ENCODE measurements around the gene LRP1B.

The LRP1B gene

DNA sequence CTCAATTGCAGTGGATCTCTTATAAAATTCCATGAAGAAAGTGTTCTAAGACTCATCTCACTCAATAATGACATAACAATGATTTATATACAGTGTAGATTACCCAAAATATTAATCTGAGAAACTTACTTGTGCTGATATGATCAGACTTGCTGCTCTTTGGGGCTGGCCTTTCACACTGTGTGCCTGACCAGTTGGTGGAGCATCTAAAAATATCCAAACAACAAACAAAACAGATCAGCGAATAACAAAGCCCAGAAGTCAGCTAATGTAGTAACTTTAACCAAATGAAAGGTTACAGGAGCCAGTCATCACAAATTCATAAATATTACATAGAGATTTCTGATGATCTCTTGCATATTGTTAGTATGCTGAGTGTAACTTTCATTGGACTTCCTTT, 1883.9 kb downstream of the LRP1B start:
- no peak for DNase-seq (ENCODE audit: low spot score)

DNA sequence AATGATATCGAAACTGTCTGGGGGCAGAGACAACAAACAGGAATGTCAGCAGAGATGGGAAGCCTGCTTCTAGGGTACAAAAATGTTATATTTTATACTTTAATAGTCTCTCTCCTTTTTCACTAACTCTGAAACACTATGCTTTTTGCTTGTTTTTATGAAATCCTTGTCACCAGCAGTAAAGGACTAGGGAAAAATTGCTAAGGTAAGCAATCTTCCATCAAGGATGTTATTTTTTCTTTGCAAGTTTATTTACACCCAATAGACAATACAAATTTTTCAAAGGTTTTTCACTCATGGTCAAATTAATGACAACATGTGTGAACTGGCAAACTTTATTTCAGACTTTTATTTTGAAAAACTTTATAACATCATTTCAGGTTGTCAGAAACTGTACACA, 1884.8 kb downstream of the LRP1B start:
- no peak for DNase-seq (ENCODE audit: low spot score)

DNA sequence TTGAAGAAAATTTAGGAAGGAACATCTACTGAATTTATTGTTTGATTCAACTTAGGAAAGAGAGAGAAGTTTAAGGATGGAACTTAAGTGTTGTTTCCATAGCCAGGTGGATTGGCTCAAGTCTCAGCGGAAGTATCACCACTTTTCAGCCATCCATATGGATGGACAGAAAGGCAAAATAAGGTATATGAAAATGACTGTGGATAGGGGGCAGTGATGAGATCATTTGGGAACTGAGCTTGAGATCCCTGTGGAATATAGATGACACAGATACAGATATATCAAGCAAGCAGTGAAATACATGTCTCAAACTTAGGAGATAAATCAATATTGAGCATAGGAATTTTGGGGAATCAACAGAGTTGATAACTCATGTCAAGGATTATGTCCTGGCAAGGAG, 1887.9 kb downstream of the LRP1B start:
- no peak for DNase-seq (ENCODE audit: low spot score)

DNA sequence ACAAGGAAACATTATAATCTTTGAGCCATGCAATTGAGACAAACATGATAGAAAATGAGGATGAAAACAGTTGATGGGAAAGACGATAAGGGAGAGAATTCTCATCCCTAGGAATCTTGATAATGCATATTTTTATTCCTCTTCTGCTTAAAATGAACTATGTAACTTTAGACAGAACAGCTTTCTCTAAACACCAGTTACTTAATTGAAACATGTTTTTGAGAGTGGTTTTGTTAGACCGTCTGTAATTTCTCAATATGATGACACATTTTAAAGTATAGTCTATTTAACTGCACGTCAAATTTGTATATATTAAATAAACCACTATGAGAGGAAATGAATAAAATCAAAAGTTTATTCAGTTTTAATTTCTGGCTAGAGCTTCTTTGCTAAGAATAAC, 1896.7 kb downstream of the LRP1B start:
- DNase-seq (ENCODE audit: low spot score): no peak

DNA sequence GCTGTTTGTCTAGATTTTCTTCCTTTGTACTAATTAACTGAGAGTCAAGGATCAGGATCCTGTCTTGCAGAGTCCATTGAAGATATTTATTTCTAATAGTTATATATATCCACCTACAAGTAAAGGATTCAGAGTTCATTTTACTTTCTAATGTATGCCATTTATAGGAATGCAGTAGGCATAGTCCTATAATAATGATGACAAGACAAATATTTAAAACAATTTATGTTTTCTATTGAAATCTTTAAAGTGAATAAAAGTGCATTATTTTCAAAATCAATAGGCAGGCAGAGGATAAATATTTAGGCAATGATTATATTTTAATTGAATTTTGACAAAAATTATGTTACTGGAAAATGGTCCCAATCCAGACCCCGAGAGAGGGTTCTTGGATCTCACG, 1919.9 kb downstream of the LRP1B start:
- DNase-seq (ENCODE audit: low spot score): no peak

DNA sequence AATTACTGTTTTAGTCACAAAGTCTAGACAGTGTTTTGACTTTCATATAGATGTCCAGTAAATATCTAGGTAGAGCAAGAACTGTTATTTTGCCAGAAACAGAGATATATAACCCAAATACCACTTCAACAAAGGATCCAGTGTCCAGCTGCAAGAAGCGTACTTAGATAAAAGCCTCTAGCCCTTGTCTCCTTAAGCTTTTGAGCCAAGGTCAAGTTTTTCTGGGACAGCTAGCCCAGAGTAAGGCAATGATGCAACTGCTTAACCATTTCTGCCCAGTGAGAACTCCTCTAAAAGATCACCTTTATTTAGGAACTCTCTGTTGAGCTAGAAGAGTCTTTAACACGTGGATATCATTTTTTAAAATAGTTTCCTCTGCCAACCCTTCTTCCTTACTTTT, 1925.7 kb downstream of the LRP1B start:
- no peak for DNase-seq (ENCODE audit: low spot score)

DNA sequence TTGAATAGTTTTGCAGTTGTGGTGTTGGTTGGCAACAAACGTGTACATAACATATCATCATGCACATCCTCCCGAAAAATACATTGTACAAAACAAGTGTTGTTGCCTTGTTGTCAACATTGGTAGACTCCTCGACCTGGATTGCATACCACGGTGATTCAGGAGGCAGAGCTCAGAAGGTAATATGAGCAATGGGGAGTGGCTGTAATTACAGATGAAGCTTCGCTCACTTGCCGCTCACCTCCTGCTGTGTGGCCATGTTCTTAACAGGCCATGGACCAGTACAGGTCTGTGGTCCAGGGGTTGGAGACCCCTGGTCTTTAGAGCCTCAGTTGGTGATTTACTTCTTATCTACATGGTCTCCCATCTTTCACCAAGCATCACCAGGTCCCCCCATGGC, 1927.5 kb downstream of the LRP1B start:
- DNase-seq (ENCODE audit: low spot score): no peak

DNA sequence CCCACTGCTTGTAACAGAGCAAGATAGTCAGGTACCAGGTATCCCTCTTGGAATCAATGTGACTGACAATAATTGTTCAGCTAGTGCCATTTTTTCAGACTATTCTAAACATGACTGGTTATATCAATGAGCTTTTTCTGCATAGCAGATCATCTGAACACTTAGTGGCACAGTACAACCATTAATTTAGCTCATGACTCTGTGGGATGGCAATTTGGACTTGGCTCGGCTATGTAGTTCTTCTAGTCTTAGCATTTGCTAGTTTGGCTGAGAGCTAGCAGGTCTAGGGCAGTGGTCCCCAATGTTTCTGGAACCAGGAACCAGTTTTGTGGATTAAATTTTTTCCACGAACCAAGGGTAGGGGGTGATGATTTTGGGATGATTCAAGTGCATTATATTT, 1929.2 kb downstream of the LRP1B start:
- no peak for DNase-seq (ENCODE audit: low spot score)

DNA sequence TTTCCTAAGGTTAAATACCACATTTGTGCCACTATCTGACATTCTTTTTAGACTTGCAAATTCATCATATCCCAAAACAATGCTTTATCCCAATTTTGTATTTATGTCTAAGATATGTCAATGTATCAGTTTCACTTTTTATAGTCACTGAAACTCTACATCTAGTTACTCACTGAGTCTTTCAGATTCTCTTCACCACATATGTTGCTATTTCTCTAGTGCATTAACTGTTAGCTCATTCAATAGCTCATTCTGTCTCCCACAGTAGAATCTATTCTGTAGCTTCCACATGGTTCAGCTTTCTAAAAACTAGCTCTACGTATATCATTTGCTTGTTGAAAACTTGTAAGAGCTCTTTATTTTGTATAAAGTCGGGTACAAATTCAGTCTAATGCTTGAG, 1930.1 kb downstream of the LRP1B start:
- DNase-seq (ENCODE audit: low spot score): no peak

DNA sequence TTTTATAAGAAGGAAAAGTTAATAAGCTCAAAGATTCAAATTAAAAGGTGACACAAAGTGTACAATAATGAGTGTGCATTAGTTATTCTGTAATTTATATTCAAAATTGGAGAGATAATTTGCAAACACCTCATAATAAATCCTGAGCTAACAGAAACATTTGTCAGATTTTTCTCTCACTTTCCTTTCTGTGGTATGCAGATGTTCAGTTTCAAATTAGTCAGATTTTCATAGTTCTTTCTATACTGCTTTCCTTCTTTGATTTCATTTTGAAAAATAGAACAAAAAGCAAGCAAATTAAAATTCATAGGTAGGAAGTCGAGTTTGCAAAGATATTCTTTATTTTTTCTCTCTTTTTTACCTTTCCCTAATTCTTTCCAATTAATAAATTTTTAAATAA, 1930.5 kb downstream of the LRP1B start:
- DNase-seq (ENCODE audit: low spot score): no peak

DNA sequence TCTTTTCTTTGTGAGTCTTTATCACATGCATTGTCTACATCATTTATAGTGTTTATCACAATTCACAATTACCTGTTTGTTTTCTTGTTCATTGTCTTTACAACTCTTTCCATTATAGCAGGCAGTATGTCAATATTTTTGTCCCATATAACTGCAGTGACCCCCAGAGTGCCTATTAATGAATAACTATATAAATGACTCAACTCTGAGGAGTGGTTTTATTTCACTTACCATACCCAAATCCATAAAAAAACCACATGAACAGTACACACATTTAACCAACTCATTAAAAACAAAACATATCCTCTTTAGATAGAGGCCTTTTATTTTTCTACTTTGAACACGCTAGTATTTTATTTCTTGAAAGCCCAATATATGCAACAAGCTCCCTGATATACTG, 1931.5 kb downstream of the LRP1B start:
- no peak for DNase-seq (ENCODE audit: low spot score)

DNA sequence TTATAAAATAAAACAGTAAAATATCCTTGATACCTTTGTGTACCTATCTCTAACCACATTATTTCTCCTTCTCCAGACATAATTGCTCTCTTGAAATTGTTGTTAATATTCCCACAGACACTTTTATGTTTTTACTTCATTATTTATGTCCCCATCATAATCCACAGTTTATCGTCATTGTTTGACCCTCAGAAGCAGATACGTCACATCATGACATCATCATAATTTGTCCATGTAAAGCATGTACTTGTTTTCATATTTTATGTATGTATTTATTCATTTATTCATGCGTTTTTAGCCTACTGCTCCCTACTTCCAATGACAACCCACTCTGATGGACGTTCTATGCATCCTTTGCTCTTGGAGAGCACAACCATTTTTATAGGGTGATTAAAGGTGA, 1943.7 kb downstream of the LRP1B start:
- no peak for DNase-seq (ENCODE audit: low spot score)

DNA sequence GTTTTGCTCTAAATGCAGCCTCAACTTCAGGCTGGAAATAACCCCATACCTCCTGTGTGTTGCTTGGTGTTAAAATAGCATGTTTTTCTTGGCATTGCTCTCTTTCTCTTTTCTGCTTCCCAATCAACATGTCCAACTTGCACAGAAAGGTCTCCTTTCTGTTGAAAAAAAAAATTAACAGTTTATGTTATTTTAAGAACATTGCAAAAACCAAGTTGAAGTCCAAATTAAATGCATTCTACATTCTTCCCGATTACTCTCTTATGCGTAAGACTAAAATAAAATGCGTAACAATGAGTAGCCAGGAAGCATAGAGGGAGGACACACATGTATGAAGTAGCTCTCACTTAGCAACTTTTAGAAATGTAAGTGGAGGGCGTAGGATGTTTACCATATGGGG, 1944.5 kb downstream of the LRP1B start:
- no peak for DNase-seq (ENCODE audit: low spot score)

DNA sequence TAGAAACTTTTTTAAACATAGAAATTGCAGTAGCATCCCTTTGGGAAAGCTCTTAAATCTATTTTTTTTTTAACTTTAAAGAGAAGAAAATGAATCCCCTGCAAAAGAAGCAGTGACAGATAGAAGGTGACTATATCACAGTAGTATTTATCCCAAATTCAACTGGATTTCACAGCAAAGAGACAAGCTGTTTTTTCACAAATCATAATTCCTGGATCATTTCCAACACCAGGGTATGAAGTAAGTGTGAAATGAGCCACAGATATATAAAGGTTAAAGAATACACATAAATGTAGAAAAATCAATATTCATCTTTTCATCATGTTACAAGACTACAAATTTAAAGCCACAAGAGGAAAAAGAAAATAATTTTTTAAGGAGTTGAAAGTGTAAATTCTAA, 1945.7 kb downstream of the LRP1B start:
- no peak for DNase-seq (ENCODE audit: low spot score)

DNA sequence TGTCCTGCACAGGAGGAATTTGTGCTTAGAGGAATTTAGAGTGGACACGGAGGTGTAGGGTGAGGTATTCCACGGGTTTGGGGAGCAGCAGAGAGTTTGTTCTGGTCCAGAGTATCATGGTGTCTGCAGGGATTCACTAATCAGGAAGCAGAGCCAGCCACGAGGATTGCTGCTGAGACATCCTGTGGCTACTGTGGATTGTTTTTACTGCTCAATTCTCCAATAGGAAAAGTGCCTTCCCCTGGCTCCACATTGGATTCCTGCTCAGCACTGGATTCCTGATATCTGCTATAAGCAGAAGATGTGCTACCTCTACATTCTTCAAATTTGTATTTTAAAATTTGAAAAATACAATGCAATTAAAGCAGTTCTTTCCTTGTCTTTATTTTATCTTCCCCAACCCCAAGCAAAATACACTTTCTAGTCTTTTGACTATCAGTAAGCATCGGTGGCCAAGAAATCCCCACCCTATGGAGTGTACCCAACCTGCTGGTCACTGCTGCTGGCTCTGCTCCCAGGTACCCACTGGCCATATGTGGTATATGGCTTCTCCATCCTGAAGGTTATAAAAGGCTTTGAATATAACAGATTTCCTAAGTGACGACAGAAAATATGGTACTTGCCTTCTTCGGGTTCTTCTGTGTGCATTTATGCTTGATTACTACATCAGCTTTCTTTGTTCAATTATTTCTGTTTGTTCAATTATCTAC, 1947.6 kb downstream of the LRP1B start:
- no peak for DNase-seq (ENCODE audit: low spot score)
